Cardiac fibroblast (primary cell): ENCODE results near the gene CDHR2.

Experiments
- DNase-seq, 2 donors: peaks; one replicate each; pipeline versions ENCODE4 v3.0.0 to v3.0.0-alpha.2; 2010; ENCODE audit warnings: low read depth in 2 of 2
- H3K4me3 ChIP-seq, 2 donors: replicated peaks in 1 of 2; 1 replicate in 1 of 2; 2 replicates in 1 of 2; pipeline ENCODE4 v1.5.1; 2011; ENCODE audit warnings: low read depth in 2 of 2, low read length in 2 of 2, mild to moderate bottlenecking in 2 of 2, moderate library complexity in 1 of 2
- CTCF ChIP-seq: IDR thresholded peaks from one replicate; pipeline ENCODE4 v1.5.1; 2011; ENCODE audit warnings: low read depth, mild to moderate bottlenecking, low read length, inconsistent platforms

The CDHR2 gene

GRCh38 chr5:176643491-176644219, 94.5 kb downstream of the CDHR2 start:
- DNase-seq, result no peak
- no peak for TF ChIP-seq CTCF
- H3K4me3 ChIP-seq, result no peak overlapping the region

- no peak for DNase-seq
- no peak overlapping the region for H3K4me3 ChIP-seq
- no peak for TF ChIP-seq CTCF
These were observed 95.2 kb downstream of the CDHR2 start for GRCh38 chr5:176644294-176644693.

- DNase-seq, result no peak
- no peak for TF ChIP-seq CTCF
- no peak overlapping the region for H3K4me3 ChIP-seq
These were observed 95.9 kb downstream of the CDHR2 start for GRCh38 chr5:176644878-176645670.
